Caco-2 (cell line): ENCODE measurements around the gene CBX2. TPM values are rescaled to one million over a fixed set of nuclear protein-coding genes. Genes with fewer than 3 reads are reported as not detected.

Source experiments
- BruUV-seq: library from RNA; stranded (reverse); fragments of 400-500 nt; replicated peaks from 2 replicates; lab custom pipeline; 2021; lab: Mats Ljungman, UMichigan
- CTCF ChIA-PET: fragments of 300-600 bp; sonication (Branson Sonifier 250); formaldehyde crosslinking; loops from one replicate; lab custom pipeline; 2022; ENCODE audit warnings: antibody characterized with exemption; lab: Charles Lee
- POLR2A ChIA-PET: fragments of 300-600 bp; sonication (Branson Sonifier 250); formaldehyde crosslinking; loops from one replicate; lab custom pipeline; 2022; ENCODE audit warnings: antibody characterized with exemption; lab: Charles Lee
- DNase-seq, 2 experiments: peaks; one replicate each; pipeline versions ENCODE4 v3.0.0 to v3.0.0-alpha.2; 2020 to 2022
- H3K27me3 ChIP-seq: replicated peaks from 2 replicates; pipeline ENCODE4 v1.6.0; 2011; ENCODE audit warnings: low read length; ENCODE audit not compliant: control insufficient read depth, insufficient read depth
- H3K36me3 ChIP-seq: 2 replicates; pipeline ENCODE4 v1.5.1; 2011; ENCODE audit warnings: low read length; ENCODE audit not compliant: control insufficient read depth, insufficient read depth
- H3K4me1 ChIP-seq: fragments of 250-450 bp; sonication (Bioruptor Pico); 2 replicates; pipeline ENCODE4 v1.5.1; 2020; ENCODE audit warnings: mild to moderate bottlenecking
- H3K4me3 ChIP-seq: 2 replicates; pipeline ENCODE4 v1.5.1; 2011; ENCODE audit warnings: low read depth, mild to moderate bottlenecking, control low read depth, low read length
- H3K9me3 ChIP-seq: fragments of 250-450 bp; sonication (Bioruptor Pico); 2 replicates; pipeline ENCODE4 v1.5.1; 2020; ENCODE audit warnings: mild to moderate bottlenecking, moderate library complexity
- H3K27ac Mint-ChIP-seq: one replicate; pipeline ENCODE4 v1.8.0; 2022; ENCODE audit warnings: mixed read lengths; ENCODE audit not compliant: unreplicated experiment
- H3K27me3 Mint-ChIP-seq: one replicate; pipeline ENCODE4 v1.8.0; 2022; ENCODE audit warnings: mixed read lengths; ENCODE audit not compliant: insufficient read depth, unreplicated experiment
- H3K36me3 Mint-ChIP-seq: one replicate; pipeline ENCODE4 v1.8.0; 2022; ENCODE audit warnings: mild to moderate bottlenecking, mixed read lengths; ENCODE audit not compliant: insufficient read depth, unreplicated experiment
- H3K4me1 Mint-ChIP-seq: one replicate; pipeline ENCODE4 v1.8.0; 2022; ENCODE audit warnings: low read depth, mixed read lengths; ENCODE audit not compliant: unreplicated experiment
- H3K4me3 Mint-ChIP-seq: one replicate; pipeline ENCODE4 v1.8.0; 2022; ENCODE audit warnings: mild to moderate bottlenecking, moderate library complexity, mixed read lengths; ENCODE audit not compliant: unreplicated experiment
- H3K9me3 Mint-ChIP-seq: one replicate; pipeline ENCODE4 v1.8.0; 2022; ENCODE audit warnings: mixed read lengths; ENCODE audit not compliant: unreplicated experiment
- CTCF ChIP-seq, 2 experiments: fragments of 200-600 bp in 1 of 2; IDR thresholded peaks; 1 replicate in 1 of 2; 2 replicates in 1 of 2; pipeline versions ENCODE4 v1.5.1 to v1.8.0; 2011 to 2022; ENCODE audit warnings: antibody characterized with exemption in 1 of 2, control low read depth in 1 of 2, inconsistent platforms in 1 of 2, low read depth in 1 of 2, low read length in 1 of 2, mild to moderate bottlenecking in 1 of 2, moderate library complexity in 1 of 2; ENCODE audit not compliant: insufficient read depth in 1 of 2, severe bottlenecking in 1 of 2, unreplicated experiment in 1 of 2
- intact Hi-C: fragments of 100-400 bp; cut with micrococcal nuclease; formaldehyde crosslinking; loops from one replicate; pipeline ENCODE4 v1.10.0; 2022; ENCODE audit not compliant: unreplicated experiment
- total RNA-seq: library from RNA; stranded (reverse); gene quantifications from 2 replicates; pipeline ENCODE4 v1.2.3, GENCODE V29; 2022

Gene CBX2
- total RNA-seq, 1 experiment from 2014 or later: 52.8 TPM

- peaks cover 15% of the 10 kb centered on the region for H3K4me1 Mint-ChIP-seq
Observed at GRCh38 chr17:79798299-79799173, 20.6 kb downstream of the CBX2 start.

GRCh38 chr17:79799174-79799537 lies 21.2 kb downstream of the CBX2 start:
- CTCF ChIA-PET: interaction anchor here (1.1 to 1.2 kb wide), 2 partner anchors 40 to 76 kb away, joined by 3 read pairs; partner anchors contain the start of gene CBX4
- no peaks in the 10 kb centered on the region for H3K27me3 Mint-ChIP-seq

More at GRCh38 chr17:79798299-79799173, 20.6 kb downstream of the CBX2 start:
- TF ChIP-seq CTCF (IDR thresholded peaks at IDR 0.05; ENCODE audit: insufficient read depth in 1 of 2, low read depth in 1 of 2, low read length in 1 of 2, severe bottlenecking in 1 of 2, unreplicated experiment in 1 of 2): no peak
- Mint-ChIP-seq H3K27me3 (no peaks in the 10 kb centered on the region), H3K27ac (peak overlapping the region; percentile 83), H3K9me3 (no peaks in the 10 kb centered on the region), H3K36me3 (peaks cover 37% of the 10 kb centered on the region), H3K4me3 (peak overlapping the region; percentile 84)
- H3K36me3 ChIP-seq: no peaks in the 10 kb centered on the region
- DNase-seq: peak in 1 of 2 experiments; percentile 63
- BruUV-seq: TSS peak; percentile 59
- H3K9me3 ChIP-seq: no peaks in the 10 kb centered on the region
- ChIA-PET POLR2A (interaction anchor here (0.5 to 0.9 kb wide), 5 partner anchors 12 to 1336 kb away, joined by 3 to 5 read pairs (median 4); no protein-coding TSS in a partner anchor), CTCF (interaction anchor here (0.9 to 1.2 kb wide), 3 partner anchors 12 to 76 kb away, joined by 3 read pairs; partner anchors contain the start of gene CBX4)
- peaks cover 34% of the 10 kb centered on the region for H3K4me1 ChIP-seq
- H3K4me3 ChIP-seq: peak overlapping the region; percentile 53
- intact Hi-C loops: loop anchor here (5.0 kb wide), 1 partner anchor 119 kb away; no protein-coding TSS in a partner anchor
- no peaks in the 10 kb centered on the region for H3K27me3 ChIP-seq

More at GRCh38 chr17:79799174-79799537, 21.2 kb downstream of the CBX2 start:
- no peak for DNase-seq
- Mint-ChIP-seq H3K27ac (peak overlapping the region; percentile 40), H3K4me1 (peaks cover 15% of the 10 kb centered on the region), H3K4me3 (peak overlapping the region; percentile 84), H3K36me3 (peaks cover 36% of the 10 kb centered on the region), H3K9me3 (no peaks in the 10 kb centered on the region)
- Histone ChIP-seq H3K9me3 (no peaks in the 10 kb centered on the region), H3K36me3 (no peaks in the 10 kb centered on the region), H3K4me3 (no peak overlapping the region), H3K27me3 (no peaks in the 10 kb centered on the region), H3K4me1 (peaks cover 38% of the 10 kb centered on the region)
- BruUV-seq: no TSS peak
- intact Hi-C loops: loop anchor here (5.0 kb wide), 1 partner anchor 118 kb away; no protein-coding TSS in a partner anchor
- POLR2A ChIA-PET: no interaction called here
- TF ChIP-seq CTCF (IDR thresholded peaks at IDR 0.05; ENCODE audit: insufficient read depth in 1 of 2, low read depth in 1 of 2, low read length in 1 of 2, severe bottlenecking in 1 of 2, unreplicated experiment in 1 of 2): no peak
